GM18870 (cell line): ENCODE results near the gene LRRN4CL.
"Not testable (repeated sequence)": the region's sequence is repeated elsewhere in the genome, so short reads cannot be mapped to it uniquely, and the experiment has no call there.

Experiments
- ATAC-seq: cut with Tn5 transposase; IDR thresholded peaks from one replicate; pipeline ENCODE4 v1.9.1; 2021; ENCODE audit warnings: moderate library complexity; ENCODE audit not compliant: unreplicated experiment

Gene LRRN4CL

GRCh38 chr11:62710001-62710345 lies 20.6 kb upstream of the LRRN4CL start:
- no peak for ATAC-seq

DNA sequence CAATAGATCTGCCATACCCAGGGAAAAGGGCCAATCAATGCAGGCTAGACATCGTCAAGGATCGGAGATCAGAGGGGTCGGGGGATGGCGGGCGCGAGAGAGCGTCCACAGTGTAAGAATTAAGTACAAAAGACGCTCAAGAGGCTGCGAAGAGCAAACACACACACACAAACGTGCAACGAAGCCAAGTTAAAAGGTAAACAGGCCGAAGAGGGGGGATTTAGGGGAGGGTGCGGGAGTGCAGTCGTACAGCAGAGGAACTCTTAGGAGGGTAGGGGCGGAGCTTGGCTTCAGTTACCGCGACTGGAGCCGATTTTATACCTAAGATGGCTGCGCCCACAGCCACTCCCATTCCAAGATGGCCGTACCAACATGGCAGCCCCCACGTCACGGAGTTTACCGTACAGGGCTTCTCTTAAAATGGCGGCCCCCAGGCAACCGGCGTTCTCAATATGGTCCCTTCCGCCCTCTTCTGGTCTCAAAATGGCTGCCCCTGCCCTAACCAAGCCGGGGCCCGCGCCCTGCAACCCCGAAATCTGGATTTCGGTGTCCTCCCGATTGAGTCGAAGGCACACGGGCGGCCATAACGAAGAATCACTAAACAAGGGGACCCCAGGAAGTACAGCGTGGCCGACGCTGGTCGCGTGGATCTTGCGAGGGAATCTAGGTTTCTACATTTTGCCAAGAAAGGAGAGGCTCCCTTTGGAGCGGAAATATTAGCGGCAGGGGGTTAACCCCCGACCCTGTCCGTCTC lies 20.1 kb upstream of the LRRN4CL start:
- ATAC-seq = peak; percentile 66

GRCh38 chr11:62708793-62709192 lies 19.5 kb upstream of the LRRN4CL start:
- no peak for ATAC-seq

GRCh38 chr11:62708392-62708791 lies 19.1 kb upstream of the LRRN4CL start:
- ATAC-seq = no peak

DNA sequence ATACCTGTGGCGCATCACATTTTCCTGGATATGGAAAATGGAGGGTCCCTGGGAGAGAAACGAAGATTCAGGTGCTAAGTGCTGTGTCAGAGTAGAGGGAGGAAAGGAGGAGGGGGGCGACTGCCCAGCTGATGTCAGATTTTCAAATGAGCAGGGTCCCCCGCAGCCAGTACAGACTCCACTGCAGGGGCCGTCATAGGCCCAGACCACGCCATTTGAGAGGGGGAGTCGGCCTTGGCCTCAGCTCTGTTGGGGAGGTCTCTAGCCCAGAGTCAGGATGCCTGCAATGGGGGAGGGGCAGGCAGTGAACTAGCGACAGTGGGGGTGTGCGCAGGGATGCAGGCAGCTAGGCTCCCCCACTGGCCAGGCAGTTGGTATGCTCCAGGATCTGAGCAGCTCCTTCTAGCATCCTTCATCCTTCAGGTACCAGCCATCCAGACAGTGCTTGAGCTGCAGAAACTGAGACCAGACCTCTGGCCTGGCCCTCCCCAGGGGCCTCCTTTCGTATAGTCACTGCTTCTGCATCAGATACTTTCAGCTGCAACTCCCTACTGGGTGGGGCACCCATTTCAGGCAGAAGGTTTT lies 18.0 kb upstream of the LRRN4CL start, which contains the start of the genes BSCL2 and GNG3:
TSS of gene BSCL2 (minus strand) at position 148 of the 585 bp plus-strand sequence. CDS start 229 bp downstream, outside the sequence.
TSS of gene GNG3 (plus strand) at position 400 of the 585 bp plus-strand sequence. CDS start 620 bp downstream, outside the sequence.
- ATAC-seq = no peak

GRCh38 chr11:62706850-62707247 lies 17.5 kb upstream of the LRRN4CL start:
- no peak for ATAC-seq

- ATAC-seq = no peak
Observed at GRCh38 chr11:62705880-62706849, 16.8 kb upstream of the LRRN4CL start.

DNA sequence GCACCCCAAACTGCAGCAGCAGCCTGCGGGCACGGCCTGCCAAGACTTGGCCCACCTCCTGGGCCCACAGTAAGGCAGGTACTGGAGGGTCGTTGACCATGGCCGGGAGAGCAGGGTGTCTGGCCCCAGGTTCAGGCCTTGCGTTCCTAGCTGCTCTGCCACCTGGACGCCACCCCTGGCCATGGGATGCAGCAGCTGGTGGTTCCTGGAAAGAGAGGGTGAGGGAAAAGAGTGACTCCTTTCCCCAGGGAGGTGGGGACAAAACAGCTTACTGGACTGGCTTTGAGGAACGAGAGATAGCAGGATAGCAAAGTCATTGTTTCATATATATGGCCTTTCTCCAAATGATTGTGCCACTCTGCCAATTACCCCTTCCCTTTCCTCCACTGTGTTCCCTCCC lies 16.1 kb upstream of the LRRN4CL start:
- no peak for ATAC-seq

- ATAC-seq = not testable (repeated sequence)
Observed at GRCh38 chr11:62703921-62704320, 14.6 kb upstream of the LRRN4CL start.

DNA sequence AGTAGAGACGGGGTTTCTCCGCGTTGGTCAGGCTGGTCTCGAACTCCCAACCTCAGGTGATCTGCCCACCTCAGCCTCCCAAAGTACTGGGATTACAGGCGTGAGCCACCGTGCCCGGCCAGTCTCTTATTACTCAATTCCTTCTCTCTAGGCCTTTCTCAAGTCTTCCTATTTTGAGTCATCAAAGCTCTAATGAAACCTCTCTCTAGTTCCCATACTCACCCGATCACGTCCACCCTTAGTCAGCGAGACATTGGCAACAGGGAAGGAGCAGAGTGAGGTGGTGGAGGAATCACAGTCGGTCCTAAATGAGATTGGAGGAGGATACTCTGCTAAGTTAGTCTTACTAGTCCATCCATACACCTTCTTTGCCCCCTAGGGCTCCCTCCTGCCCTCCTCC lies 12.9 kb upstream of the LRRN4CL start:
- ATAC-seq = no peak

DNA sequence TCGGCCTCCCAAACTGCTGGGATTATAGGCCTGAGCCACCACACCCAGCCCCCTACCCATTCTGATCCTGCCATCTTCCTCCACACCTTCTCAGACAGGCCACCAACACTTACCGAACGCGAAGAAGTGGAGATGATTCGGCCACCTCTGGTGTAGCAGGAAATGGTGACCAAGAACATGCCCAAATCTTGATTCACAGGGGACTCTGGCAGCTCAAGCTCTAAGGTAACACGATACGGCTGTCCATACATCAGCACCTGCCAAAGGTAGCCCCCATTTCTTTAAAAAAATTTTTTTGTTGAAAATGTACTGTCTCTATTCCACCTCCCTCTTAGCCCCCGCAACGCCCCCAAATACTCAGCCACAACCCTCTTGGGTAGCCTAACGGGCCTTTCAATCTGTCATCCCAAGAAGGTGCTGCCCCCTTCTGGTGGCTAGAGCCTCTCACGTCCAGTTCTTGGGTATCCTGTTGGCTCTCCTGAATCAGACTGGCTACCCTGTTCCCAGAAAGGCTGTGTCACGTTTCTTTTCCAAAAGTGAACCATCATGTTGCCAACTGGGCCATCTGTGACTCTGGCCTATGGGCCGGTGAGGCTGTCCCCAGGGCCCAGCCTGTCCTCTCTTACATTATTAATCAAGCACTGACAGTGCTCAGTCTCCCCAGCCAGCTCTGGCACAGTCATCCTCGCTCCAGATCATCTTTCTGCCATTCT lies 5.3 kb upstream of the LRRN4CL start:
- no peak for ATAC-seq

DNA sequence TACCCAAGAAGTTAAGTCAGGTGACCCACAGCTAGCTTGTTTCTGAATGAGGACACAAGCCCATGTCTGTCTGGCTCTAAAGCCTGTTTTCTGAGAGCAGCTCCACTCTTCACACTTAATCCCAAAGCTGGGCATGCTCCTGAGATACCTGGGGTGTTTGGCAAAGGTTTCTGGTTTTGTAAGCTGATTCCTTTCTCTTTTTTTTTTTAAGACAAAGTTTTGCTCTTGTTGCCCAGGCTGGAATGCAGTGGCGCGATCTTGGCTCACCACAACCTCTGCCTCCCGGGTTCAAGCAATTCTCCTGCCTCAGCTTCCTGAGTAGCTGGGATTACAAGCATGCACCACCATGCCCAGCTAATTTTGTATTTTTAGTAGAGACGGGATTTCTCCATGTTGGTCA lies 4.3 kb upstream of the LRRN4CL start:
- ATAC-seq = not testable (repeated sequence)

DNA sequence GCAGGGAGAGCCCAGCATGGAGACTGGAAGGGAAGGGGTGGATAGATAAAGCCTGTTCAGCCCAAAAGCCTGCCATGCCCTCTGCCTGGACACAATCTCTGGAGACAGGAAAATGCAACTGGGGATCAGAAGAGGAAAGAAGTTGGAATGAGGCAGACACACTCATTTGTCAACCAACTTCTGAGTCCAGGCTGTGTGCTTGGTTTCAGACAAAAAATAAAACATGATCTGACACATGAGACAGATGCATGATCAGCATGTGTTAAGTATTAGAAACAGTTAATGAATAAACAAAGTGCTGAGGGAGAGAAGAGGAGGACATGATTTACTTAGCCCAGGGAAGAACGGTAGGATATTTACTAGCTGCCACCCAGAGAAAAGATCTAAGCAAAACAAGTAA lies 839 bp downstream of the LRRN4CL start:
- no peak for ATAC-seq

- no peak for ATAC-seq
Observed at GRCh38 chr11:62687508-62688396, 1.6 kb downstream of the LRRN4CL start.

DNA sequence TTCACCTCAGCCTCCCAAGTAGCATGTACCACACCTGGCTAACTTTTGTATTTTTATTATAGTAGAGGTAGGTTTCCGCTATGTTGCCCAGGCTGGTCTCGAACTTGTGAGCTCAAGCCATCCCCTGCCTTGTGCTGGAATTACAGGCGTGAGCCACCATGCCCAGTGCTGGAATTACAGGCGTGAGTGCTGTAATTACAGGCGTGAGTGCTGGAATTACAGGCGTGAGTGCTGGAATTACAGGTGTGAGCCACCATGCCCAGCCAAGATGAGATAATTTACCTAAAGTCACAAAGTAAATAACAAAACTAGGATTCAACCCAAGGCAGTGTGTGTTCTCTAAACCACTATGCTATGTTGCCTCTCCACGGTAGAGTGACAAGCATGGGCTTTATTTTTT lies 6.8 kb downstream of the LRRN4CL start:
- ATAC-seq = no peak

GRCh38 chr11:62680825-62681240 lies 8.5 kb downstream of the LRRN4CL start:
- no peak for ATAC-seq

DNA sequence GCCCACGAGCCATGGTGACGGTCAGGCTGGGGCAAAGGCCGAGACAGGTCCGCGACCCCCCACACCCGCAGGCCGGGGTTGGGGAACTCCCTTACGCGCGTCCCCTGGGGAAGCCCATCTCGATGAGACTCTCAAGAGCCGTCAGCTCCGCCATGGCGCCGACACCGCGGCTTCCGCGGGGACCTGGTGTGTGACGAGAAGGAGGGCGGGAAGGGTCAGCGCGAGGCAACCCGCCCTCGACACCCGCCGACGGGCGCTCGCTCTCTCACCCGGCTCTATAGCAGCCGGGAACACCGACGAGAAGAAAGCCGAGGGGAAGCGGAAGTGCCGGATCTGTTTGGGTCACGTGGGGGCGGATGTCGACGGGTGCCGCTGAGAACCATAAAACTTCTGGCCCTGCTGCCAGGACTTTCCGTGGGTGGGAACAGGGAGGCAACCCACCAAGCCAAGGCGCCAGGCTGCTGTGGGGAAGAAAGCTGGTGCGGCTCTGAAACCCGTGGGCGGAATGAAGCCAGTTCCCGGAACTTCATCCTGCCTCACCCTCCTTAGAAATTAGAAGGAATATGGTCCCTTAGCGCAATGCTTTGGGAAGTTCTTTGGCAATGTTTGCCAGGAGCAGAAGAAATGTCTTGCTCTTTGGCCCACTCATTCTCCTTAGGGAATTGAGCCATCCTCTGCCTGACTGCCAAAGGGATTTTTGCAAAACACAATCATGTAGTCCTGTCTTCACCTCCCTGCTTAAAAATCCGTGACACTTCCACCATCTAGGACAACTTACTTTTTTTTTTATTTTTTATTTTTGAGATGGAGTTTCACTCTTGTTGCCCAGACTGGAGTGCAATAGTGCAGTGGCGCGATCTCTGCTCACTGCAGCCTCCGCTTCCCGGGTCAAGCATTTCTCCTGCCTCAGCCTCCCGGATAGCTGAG lies 10.3 kb downstream of the LRRN4CL start, which contains the start of gene UBXN1:
TSS of gene UBXN1 (minus strand) at position 304 of the 927 bp plus-strand sequence. CDS start at position 154, 150 bp downstream.
- ATAC-seq = no peak

DNA sequence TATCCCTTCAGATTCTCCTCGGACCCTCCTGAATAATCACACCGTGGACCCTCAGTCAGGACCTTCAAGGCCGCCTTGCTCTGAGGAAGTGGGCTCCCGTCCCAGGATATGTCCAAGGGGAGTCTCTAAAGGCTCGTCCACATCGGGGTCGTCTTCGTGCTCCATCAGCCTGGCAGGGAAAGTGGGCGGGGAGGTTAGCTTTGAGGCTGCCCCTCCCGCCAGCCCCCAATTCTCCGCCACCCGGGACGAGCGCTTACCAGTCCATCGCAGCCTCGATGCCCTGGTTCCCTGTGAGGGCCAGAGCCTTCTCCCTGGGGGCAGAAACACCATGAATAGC lies 10.9 kb downstream of the LRRN4CL start:
- no peak for ATAC-seq

DNA sequence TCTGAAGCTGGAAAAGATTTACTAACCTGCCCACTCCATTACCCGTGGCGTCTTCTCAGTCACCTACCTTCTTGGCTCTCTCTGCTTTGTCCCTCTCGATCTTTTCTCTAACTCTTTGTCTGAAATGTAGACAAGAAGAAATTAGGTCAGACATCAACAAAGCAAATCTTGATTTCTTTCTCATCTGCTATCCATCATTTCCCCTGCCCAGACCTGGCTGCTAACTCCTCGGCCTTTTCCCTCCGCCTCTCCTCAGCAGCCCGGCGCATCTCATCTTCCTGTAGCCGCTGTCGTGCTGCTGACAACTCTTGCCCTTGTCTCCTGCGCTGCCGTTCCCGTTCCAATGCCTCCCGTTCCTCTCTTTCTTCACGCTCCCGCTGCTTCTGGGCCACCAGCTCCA lies 11.6 kb downstream of the LRRN4CL start:
- ATAC-seq = no peak
